Lower leg skin (tissue), 4 donors: Measurements from ENCODE around the gene ERH. TPM values are rescaled to one million over a fixed set of nuclear protein-coding genes. Genes with fewer than 3 reads are reported as not detected.
"Not testable (repeated sequence)": the region's sequence is repeated elsewhere in the genome, so short reads cannot be mapped to it uniquely, and the experiment has no call there.

Source experiments
- DNase-seq, 2 donors: peaks; one replicate each; pipeline ENCODE4 v3.0.0-alpha.2; 2019; ENCODE audit warnings: low spot score in 2 of 2
- H3K4me3 ChIP-seq: fragments of 200-600 bp; sonication (generic); 2 replicates; pipeline ENCODE4 v1.5.1; 2017; ENCODE audit warnings: mild to moderate bottlenecking, low read depth; ENCODE audit not compliant: poor library complexity, severe bottlenecking
- CTCF ChIP-seq, 3 donors: fragments of 450-650 bp; IDR thresholded peaks; one replicate each; pipeline ENCODE4 v1.5.1; 2016; ENCODE audit warnings: antibody characterized with exemption in 3 of 3, mild to moderate bottlenecking in 3 of 3, moderate library complexity in 2 of 3
- POLR2A ChIP-seq, 2 donors: fragments of 450-650 bp; IDR thresholded peaks; one replicate each; pipeline ENCODE4 v1.6.1; 2016 to 2017; ENCODE audit warnings: antibody characterized with exemption in 2 of 2, mild to moderate bottlenecking in 1 of 2, moderate library complexity in 1 of 2
- WGBS, 2 donors: methylation state at CpG; one replicate each; pipeline ENCODE4 v1.1.5; 2018; 5-methylcytosine and 5-hydroxymethylcytosine counted together
- intact Hi-C: fragments of 100-400 bp; cut with DNase I; formaldehyde crosslinking; loops from one replicate; pipeline ENCODE4 v1.15.0; 2023; ENCODE audit warnings: low total_unique reads
- total RNA-seq, 4 donors: library from RNA; depleted of rRNA; stranded (reverse); fragments of >200 nt; gene quantifications; one replicate each; pipeline ENCODE4 v1.1.0, GENCODE V29; 2016

ERH gene
- total RNA-seq, 4 donors from 2014 or later, result 36.3 to 61.0 (median 42.5) TPM

- DNase-seq, result no peak
- WGBS, 2 donors, result 96 to 98% methylated on average over 4 of the region's 4 CpGs
- no peak overlapping the region for H3K4me3 ChIP-seq
- intact Hi-C loops, result no loop called here
- no peak for TF ChIP-seq CTCF (IDR thresholded peaks at IDR 0.05)
- no peak for TF ChIP-seq POLR2A (IDR thresholded peaks at IDR 0.05)
Observed at GRCh38 chr14:69423279-69423678, 25.2 kb upstream of the ERH start.

- 94% methylated on average over 4 of the region's 4 CpGs for WGBS, 2 donors
- H3K4me3 ChIP-seq, DNase-seq, intact Hi-C loops: not testable (repeated sequence)
Observed at GRCh38 chr14:69416087-69416486, 18.0 kb upstream of the ERH start.

GRCh38 chr14:69413483-69413882, 15.4 kb upstream of the ERH start:
- H3K4me3 ChIP-seq, result no peak overlapping the region
- intact Hi-C loops, result no loop called here
- TF ChIP-seq CTCF (IDR thresholded peaks at IDR 0.05) (no peak), POLR2A (IDR thresholded peaks at IDR 0.05) (no peak)
- WGBS, 2 donors, result 73 to 82% methylated on average over 2 of the region's 2 CpGs
- no peak for DNase-seq

- TF ChIP-seq CTCF (IDR thresholded peaks at IDR 0.05) (no peak), POLR2A (IDR thresholded peaks at IDR 0.05) (no peak)
- DNase-seq, result no peak
- WGBS, 2 donors, result 74 to 82% methylated on average over 2 of the region's 2 CpGs
- H3K4me3 ChIP-seq, result no peak overlapping the region
- intact Hi-C loops, result no loop called here
Observed at GRCh38 chr14:69408331-69408960, 10.3 kb upstream of the ERH start.

- no peak for DNase-seq
- no peak overlapping the region for H3K4me3 ChIP-seq
- TF ChIP-seq POLR2A (IDR thresholded peaks at IDR 0.05) (no peak), CTCF (IDR thresholded peaks at IDR 0.05) (no peak)
- intact Hi-C loops, result no loop called here
Observed at GRCh38 chr14:69405762-69406161, 7.7 kb upstream of the ERH start.

GRCh38 chr14:69404883-69405282, 6.8 kb upstream of the ERH start:
- H3K4me3 ChIP-seq, result no peak overlapping the region
- DNase-seq, result no peak
- intact Hi-C loops, result no loop called here
- 92 to 94% methylated on average over 5 of the region's 5 CpGs for WGBS, 2 donors
- TF ChIP-seq POLR2A (IDR thresholded peaks at IDR 0.05) (no peak), CTCF (IDR thresholded peaks at IDR 0.05) (no peak)
